Epithelial cell of proximal tubule (primary cell): ENCODE results near the gene NFKB2. TPM values are rescaled to one million over a fixed set of nuclear protein-coding genes. Genes with fewer than 3 reads are reported as not detected.

Experiments
- DNase-seq: peaks from one replicate; pipeline ENCODE4 v3.0.0-alpha.2; 2011; ENCODE audit warnings: low read depth
- H3K4me3 ChIP-seq: 2 replicates; pipeline ENCODE4 v1.5.1; 2011; ENCODE audit warnings: low read depth, mild to moderate bottlenecking, low read length
- CTCF ChIP-seq: conservative IDR thresholded peaks from 2 replicates; pipeline ENCODE4 v1.5.1; 2012; ENCODE audit warnings: low read depth, mild to moderate bottlenecking, low read length
- total RNA-seq: library from RNA; depleted of rRNA; stranded (reverse); fragments of >200 nt; gene quantifications from 2 replicates; pipeline ENCODE4 v1.2.3, GENCODE V29; 2015

Gene NFKB2
- total RNA-seq, 1 donor from 2014 or later, result 84.9 TPM

GRCh38 chr10:102394079-102394800, 1.3 kb upstream of the NFKB2 start:
- no peak for TF ChIP-seq CTCF
- peak overlapping the region; percentile 68 for H3K4me3 ChIP-seq
- peak; percentile 64 for DNase-seq

GRCh38 chr10:102394801-102395399, 605 bp upstream of the NFKB2 start:
- no peak for TF ChIP-seq CTCF
- peak overlapping the region; percentile 68 for H3K4me3 ChIP-seq
- DNase-seq, result no peak

- TF ChIP-seq CTCF, result no peak
- no peak for DNase-seq
- H3K4me3 ChIP-seq, result peak overlapping the region; percentile 68
Observed at GRCh38 chr10:102396317-102396650, 779 bp downstream of the NFKB2 start.

- TF ChIP-seq CTCF, result no peak
- DNase-seq, result no peak
- H3K4me3 ChIP-seq, result peak overlapping the region; percentile 68
Observed at GRCh38 chr10:102396730-102397151, 1.2 kb downstream of the NFKB2 start.

GRCh38 chr10:102397222-102398171, 2.0 kb downstream of the NFKB2 start:
- H3K4me3 ChIP-seq, result no peak overlapping the region
- no peak for DNase-seq
- no peak for TF ChIP-seq CTCF

- no peak overlapping the region for H3K4me3 ChIP-seq
- no peak for DNase-seq
- no peak for TF ChIP-seq CTCF
Observed at GRCh38 chr10:102398172-102399020, 2.9 kb downstream of the NFKB2 start.
